Jurkat, Clone E6-1 (cell line): Measurements from ENCODE around the gene RAD51C.
"Not testable (repeated sequence)": the region's sequence is repeated elsewhere in the genome, so short reads cannot be mapped to it uniquely, and the experiment has no call there.

Experiments used
- DNase-seq: peaks from one replicate; pipeline ENCODE4 v3.0.0-alpha.2; 2011; ENCODE audit warnings: low read depth, low spot score
- H3K4me3 ChIP-seq: 2 replicates; pipeline ENCODE4 v1.5.1; 2011; ENCODE audit warnings: mild to moderate bottlenecking, low read length, control low read depth, moderate library complexity

The RAD51C gene

DNA sequence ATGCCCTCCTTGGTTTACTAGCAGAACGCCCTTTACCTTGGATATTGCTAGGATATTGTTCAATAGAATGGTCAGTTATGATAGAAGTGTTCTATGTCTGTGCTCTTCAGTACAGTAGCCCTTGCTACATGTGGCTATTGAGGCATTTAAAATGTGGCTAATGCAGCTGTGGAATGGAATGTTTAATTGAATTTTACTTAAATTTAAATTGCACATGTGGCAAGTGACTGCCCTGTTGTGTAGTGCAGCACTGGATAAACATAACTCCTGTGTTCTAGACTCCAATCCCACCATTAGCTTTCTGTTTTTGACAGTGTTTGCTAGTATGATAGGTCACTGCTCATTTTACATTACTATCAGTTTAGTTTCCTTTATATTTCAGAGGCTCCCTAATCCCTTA, 29.9 kb downstream of the RAD51C start:
- no peak overlapping the region for H3K4me3 ChIP-seq
- DNase-seq: no peak

DNA sequence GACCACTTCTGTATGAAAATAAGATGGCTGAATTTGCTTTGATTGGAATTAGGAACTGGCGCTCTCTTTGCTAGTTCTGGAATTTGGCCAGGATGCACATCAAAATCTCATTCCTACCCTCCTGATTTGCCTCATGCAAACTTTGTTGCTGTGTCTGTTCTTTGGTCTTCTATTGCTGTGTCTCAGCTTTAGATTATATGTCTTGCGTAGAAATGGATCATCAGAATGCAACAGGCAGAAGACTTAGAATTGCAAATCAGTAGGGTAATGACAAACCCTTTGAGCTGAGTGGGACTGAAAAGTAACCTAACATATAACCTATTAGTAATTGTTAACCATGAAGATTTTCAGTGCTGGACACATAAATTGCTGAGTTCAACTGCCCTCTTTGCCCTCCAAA, 30.3 kb downstream of the RAD51C start:
- DNase-seq: no peak
- no peak overlapping the region for H3K4me3 ChIP-seq

DNA sequence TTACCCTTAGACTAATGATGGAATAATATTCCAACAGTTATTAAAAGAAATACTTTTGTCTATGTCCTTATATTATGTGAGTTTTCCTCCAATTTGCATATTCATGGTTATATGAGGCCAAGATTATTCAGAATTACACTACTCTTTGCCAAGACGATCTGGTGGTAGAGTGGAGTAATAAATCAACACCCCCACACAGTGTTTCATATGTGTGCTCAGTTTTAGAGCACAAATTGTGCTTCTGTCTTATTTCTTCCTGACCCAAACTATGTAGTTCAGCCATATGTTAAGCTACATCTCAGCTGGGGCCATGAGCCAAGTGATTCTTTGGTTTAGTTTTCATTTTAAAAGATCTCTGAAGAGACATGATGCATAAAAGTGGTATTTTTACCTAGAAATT, 36.4 kb downstream of the RAD51C start:
- DNase-seq: no peak
- no peak overlapping the region for H3K4me3 ChIP-seq

DNA sequence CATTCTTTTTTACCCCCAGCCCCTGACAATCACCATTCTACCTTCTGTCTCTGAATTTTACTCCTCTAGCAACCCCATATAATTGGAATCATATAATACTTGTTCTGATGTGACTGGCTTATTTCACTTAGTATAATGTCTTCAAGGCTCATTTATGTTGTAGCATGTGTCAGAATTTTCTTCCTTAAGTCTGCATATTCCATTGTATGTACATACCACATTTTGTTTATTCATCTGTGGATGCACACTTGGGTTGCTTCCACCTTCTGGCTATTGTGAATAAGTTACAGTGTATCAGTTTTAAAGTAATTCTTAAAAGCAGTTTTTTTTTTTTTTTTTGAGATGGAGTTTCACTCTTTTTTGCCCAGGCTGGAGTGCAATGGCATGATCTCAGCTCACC, 38.5 kb downstream of the RAD51C start:
- no peak overlapping the region for H3K4me3 ChIP-seq

DNA sequence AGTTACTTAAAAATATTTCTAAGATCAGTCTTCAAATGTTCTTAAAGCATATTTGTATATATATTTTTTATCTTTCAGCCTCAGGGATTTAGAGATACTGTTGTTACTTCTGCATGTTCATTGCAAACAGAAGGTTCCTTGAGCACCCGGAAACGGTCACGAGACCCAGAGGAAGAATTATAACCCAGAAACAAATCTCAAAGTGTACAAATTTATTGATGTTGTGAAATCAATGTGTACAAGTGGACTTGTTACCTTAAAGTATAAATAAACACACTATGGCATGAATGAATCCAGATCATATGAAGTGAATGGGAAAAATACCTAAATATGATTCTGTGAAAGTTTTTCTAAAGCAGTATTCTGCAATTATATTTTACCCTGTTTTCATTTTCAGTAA, 41.6 kb downstream of the RAD51C start:
- DNase-seq: no peak
- no peak overlapping the region for H3K4me3 ChIP-seq

More for the DNA sequence above, 38.5 kb downstream of the RAD51C start:
- DNase-seq: no peak

DNA sequence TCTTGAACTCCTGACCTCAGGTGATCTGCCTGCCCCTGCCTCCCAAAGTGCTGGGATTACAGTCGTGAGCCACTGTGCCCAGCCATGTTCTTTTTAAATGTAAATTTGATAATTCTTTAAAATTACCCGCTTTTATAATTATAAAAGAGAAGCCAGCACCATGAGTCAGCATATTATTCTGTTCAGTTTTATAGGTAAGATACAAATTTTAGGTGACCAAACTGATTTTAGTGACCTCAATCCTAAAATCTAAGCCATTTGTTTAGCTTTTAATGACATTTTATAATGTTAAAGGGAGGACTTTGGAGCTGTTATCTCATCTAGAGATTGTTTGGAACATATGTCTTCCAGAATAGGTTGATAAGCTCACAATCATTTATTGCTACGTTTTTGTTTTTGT, 42.4 kb downstream of the RAD51C start:
- no peak overlapping the region for H3K4me3 ChIP-seq
- DNase-seq: no peak

DNA sequence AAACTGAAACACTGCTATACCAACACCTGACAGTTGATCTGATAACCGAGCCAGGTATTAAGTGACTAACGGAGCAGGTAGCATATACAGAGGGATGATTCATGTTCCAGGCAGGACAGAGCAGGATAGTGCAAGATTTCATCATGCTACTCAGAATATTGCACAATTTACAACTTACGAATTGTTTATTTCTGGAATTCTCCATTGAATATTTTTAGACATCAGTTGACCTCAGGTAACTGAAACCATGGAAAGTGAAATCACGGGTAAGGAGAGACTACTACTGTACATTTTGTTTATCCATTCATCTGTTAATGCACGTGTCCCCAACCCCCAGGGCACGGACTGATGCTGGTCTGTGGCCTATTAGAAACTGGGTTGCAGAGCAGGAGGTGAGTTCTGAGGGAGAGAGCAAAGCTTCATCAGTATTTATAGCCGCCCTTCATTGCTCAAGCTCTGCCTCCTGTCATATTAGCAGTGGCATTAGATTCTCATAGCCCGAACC, 48.8 kb downstream of the RAD51C start:
- no peak overlapping the region for H3K4me3 ChIP-seq
- DNase-seq: no peak

DNA sequence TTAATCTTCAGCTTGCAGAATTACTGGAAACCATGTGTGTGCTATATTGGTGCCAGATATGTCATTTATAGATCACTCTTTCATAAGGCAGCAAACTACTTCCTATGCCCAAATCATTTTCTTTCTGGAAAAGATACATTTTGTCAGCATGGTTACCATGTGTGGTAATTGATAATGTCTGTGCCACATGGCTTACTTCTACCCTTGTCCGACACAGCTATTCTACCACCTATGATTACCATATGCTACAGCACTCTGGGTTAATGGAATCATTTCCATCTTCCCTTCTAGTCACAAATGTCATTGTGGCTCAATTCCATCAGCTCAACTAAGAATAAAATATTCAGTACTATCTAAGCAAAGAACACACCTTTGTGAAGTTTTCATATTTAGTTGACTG, 55.3 kb downstream of the RAD51C start:
- no peak for DNase-seq
- H3K4me3 ChIP-seq: no peak overlapping the region

DNA sequence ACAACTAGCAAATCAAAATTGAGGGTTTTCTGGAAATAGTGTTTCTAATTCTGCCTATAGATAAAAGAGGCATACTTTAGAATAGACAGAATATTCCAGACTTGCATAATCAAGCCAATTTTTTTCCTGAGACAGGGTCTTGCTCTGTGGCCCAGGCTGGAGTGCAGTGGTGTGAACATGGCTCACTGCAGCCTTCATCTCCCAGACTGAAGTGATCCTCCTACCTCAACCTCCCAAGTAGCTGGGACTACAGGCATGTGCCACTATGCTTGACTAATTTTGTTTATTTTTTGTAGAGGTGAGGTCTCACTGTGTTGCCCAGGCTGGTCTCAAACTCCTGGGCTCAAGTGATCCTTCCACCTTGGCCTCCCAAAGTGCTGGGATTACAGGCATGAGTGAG, 57.2 kb downstream of the RAD51C start:
- DNase-seq, H3K4me3 ChIP-seq: not testable (repeated sequence)

DNA sequence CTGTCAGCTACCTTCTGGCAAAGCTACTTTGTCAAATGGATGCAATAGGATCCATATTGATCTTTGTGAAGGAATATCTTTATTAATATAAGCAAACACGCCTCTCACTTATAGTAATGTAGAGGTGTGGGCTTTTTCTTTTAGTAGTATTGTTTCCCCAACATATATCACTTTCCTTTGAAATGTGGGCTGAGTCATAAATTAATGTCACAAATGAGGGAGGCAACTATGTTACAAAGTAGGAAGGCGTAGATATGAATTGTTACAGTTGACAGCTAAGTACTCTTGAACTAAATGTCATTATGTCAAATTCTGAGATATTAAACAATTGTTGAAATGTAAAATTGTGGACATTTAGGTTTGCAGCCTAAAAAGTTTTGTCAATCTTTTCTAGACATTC, 60.6 kb downstream of the RAD51C start:
- no peak for DNase-seq
- H3K4me3 ChIP-seq: no peak overlapping the region

DNA sequence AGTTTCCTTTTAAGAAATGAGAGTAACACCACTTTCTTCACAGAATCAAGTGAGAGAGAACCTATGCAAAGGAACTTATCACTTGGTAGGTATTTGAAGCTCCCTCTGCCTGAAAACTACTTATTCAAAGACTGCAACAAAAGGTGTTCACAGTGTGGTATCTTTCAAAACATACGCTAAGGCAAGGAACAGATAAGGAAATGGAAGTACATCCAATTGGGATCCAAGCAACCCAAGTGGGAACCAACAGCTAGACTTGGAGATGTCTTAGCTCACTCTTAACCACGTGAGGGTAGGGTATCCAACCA, 62.8 kb downstream of the RAD51C start:
- no peak for DNase-seq
- H3K4me3 ChIP-seq: peak overlapping the region; percentile 17

DNA sequence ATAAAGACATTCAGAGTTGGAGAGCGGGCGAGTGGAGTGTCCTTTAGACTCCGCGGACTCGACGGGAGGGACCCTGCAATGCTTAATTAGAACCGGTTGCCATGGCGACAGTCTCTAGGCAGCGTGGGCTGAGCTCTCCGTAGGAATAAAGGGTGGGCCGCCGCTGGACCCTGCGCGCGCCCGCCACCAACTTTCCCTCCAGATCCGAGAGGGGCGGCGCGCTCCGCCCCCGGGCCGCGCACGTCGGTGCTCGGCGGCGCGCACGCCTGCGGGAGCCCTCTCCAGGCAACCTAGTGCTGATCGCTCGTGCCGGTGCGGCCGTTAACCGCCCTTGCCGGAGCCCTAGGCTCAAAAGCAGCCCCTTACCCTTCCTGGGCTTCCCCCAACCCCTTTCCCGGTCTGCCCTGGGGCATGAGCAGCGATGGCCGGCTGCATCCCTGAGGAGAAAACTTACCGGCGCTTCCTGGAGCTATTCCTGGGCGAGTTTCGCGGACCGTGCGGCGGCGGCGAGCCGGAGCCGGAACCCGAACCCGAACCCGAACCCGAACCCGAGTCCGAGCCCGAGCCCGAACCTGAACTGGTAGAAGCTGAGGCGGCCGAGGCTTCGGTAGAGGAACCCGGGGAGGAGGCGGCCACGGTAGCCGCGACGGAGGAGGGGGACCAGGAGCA, 63.3 kb downstream of the RAD51C start, which contains the start of gene PPM1E:
TSS of gene PPM1E (plus strand) at position 278 of the 669 bp plus-strand sequence.
- DNase-seq: peak; percentile 64
- peak within 1 kb of the TSS; percentile 62 for H3K4me3 ChIP-seq

DNA sequence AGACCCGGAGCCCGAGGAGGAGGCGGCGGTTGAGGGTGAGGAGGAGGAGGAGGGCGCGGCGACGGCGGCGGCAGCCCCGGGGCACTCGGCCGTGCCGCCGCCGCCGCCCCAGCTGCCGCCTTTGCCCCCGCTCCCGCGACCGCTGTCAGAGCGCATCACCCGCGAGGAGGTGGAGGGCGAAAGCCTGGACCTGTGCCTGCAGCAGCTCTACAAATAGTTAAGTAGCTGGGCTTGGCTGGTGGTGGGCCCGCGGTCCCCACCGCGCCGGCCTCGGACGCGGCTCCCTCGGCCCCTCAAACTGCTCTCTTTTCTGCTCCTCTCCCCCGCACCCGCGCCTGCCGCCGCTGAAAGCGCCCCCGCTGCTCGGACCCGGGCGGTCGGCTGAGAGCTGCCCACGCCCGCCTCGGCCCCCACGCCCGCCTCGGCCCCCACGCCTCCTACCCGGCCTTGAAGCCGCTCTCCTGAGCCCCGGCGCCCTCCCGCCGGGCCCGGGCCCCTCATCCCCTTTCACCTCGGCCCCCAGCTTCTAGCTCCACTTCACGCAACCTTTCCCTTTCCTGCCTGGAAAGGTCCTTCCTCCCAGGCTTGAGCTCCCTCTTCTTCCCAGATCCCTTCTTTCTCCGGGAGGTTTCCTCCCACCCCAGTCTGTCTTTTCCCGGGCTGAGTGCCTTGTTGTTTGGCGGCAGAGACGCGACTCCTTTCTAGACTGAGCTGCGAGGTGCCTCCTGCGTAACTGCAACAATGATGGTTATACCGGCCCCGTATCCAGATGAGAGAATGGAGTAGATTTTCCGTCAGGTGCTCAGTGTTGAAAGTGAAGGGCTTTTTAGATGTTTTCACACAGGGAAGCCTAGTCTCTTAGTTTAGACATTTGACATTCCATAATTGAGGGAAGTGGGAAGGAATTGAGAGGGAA, 64.1 kb downstream of the RAD51C start:
- peak; percentile 6 for DNase-seq
- peak overlapping the region; percentile 62 for H3K4me3 ChIP-seq

DNA sequence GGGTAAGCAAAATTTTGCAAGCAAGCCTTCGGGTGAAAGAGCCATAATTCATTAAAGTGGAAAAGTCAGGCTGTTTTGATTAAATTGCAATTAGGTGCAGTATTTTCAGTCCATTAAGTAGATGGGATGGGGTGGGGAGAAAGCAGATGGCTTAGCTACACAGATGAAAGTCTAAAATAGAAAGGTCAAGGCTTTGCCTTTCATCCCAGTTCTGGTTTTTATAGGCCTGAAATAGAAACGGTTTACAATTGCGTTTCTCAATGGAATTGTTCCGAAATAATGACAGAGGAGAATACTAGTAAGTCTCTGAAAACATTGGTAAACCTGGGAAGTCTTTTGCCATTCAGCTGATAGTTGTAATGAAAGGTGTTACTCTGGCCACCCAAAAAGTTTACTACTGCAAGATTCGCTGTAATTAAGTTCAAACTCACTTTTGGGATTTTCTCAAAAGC, 64.8 kb downstream of the RAD51C start:
- no peak for DNase-seq
- H3K4me3 ChIP-seq: peak overlapping the region; percentile 62

DNA sequence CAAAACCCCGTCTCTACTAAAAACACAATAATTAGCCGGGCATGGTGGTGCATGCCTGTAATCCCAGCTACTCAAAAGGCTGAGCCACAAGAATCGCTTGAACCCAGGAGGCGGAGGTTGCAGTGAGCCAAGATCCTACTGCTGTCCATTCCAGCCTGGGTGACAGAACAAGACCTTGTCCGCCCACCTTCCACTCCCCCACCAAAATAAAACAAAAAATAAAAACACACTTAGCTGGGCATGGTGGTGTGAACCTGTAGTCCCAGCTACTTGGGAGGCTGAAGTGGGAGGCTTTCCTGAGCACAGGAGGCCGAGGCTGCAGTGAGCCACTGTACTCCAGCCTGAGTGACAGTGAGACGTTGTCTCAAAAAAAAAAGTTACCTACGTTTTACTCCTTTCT, 66.5 kb downstream of the RAD51C start:
- no peak overlapping the region for H3K4me3 ChIP-seq
- DNase-seq: no peak

DNA sequence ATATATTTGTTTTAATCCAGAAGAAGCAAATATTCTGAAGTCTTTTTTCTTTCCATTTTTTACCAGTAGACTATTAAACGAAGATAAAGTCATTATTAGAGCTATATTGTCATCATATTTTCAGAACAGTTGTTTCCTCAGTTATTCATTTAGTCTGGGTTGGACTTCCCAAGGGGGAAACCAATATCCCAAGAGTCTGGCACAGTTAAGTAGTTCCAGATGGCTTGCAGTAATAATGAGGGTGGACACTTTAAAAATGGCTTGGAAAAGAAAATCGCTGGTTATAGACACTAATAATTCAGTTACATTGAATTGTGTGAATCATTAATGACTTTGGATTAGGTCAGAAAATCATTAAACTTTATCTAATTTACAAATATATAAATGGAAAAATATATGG, 67.1 kb downstream of the RAD51C start:
- DNase-seq: no peak
- no peak overlapping the region for H3K4me3 ChIP-seq

DNA sequence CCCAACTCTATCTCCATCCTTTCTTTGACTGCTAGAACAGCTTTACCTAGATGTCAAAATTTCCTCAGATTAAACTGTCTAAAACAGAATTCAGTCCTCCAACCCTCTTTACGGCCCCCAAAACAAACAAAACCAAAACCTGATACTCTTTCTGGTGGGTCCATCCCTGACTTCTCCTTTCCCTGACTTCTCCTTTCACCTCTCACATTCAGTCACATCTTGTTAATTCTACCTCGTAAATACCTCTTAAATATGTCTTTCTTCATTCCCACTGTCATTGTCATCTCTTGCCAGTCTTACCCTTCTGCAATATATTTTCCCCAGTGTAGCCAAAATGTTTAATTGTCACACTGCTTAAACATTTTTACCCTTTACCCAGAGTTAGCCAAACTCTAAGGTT, 67.8 kb downstream of the RAD51C start:
- no peak for DNase-seq
- H3K4me3 ChIP-seq: no peak overlapping the region

DNA sequence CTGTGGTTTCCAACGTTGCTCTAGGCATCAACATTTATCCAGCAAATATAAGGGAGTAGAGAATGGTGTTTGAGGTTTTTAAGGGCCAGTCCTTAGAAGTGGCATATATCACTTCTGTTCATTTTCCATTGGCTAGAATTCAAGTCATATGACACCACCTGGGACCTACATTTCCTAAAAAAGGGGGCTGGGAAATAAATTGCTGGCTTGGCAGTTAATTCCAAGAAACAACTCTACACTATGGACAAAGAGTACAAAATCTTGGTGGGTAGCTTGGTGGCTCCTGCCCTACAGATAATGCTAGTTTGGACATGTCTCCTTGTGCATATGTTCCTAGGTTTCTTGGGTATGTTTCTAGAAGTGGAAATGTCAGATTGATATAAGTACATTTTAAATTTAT, 70.9 kb downstream of the RAD51C start:
- no peak for DNase-seq
- H3K4me3 ChIP-seq: no peak overlapping the region

DNA sequence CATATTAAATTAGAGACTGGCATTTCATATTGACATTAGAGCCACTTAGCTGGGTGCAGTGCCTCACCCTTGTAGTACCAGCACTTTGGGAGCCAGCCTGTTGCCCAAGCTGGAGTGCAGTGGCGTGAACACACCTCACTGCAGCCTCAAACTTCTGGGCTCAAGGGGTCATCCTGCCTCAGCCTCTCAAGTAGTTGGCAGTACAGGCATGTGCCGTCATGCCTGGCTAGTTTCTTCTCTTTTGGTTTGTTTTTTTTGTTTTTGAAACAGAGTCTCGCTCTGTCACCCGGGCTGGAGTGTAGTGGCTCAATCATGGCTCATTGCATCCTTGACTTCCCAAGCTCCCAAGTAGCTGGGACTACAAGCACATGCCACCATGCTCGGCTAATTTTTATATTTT, 72.0 kb downstream of the RAD51C start:
- DNase-seq: no peak
- H3K4me3 ChIP-seq: no peak overlapping the region

DNA sequence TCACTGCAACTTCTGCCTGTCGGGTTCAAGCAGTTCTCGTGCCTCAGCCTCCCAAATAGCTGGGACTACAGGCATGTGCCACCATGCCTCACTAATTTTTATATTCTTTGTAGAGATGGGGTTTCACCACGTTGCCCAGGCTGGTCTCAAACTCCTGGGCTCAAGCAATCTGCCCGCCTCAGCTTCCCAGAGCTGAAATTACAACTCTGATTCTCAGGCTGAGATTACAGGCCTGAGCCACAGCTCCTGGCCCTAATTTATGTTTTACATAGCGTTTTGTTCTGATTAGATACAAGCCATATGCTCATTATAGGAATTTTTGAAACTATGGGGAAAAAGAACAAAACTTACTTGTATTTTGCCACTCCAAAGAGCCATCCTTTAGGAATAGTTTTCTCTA, 86.1 kb downstream of the RAD51C start:
- DNase-seq, H3K4me3 ChIP-seq: not testable (repeated sequence)
